ENCODE results near the gene LRRC63. TPM values are rescaled to one million over a fixed set of nuclear protein-coding genes. Genes with fewer than 3 reads are reported as not detected.

The LRRC63 gene
- total RNA-seq, 1 experiment from 2014 or later: not detected

- no peak overlapping the region for H3K9ac ChIP-seq (ENCODE audit: low read length)
- no TSS peak for BruUV-seq (replicated peaks)
- no peak overlapping the region for H3K4me2 ChIP-seq (ENCODE audit: low read length)
- intact Hi-C loops (cut with micrococcal nuclease): loop anchor here (10.0 kb wide), 1 partner anchor 115 kb away; no protein-coding TSS in a partner anchor
- TF ChIP-seq CBX3 (IDR thresholded peaks at IDR 0.05; ENCODE audit: low read depth) (no peak), EZH2phosphoT487 (IDR thresholded peaks at IDR 0.05; ENCODE audit: borderline replicate concordance) (no peak), SRF (IDR thresholded peaks at IDR 0.05; ENCODE audit: low read depth) (no peak), CEBPB (IDR thresholded peaks at IDR 0.05; ENCODE audit: low read depth) (no peak), ELF1 (IDR thresholded peaks at IDR 0.05; ENCODE audit: borderline replicate concordance, low read depth) (no peak), SIN3A (IDR thresholded peaks at IDR 0.05; ENCODE audit: low read depth) (no peak), RAD21 (IDR thresholded peaks at IDR 0.05; ENCODE audit: low read depth) (no peak)
- ChIA-PET CTCF (interaction anchor here (2.0 kb wide), 1 partner anchor 9 kb away, joined by 9 read pairs; no protein-coding TSS in a partner anchor), POLR2A (no interaction called here), RAD21 (ENCODE audit: low non-redundant PET in 1 of 2, low total read pairs in 2 of 2, uncharacterized antibody in 2 of 2, unreplicated experiment in 2 of 2) (interaction anchor here in 1 of 2 experiments (0.6 kb wide), 1 partner anchor 185 kb away, joined by 3 read pairs; no protein-coding TSS in a partner anchor)
- H3K9me2 ChIP-seq (ENCODE audit: insufficient read depth): no peaks in the 10 kb centered on the region
- H3K79me2 ChIP-seq (ENCODE audit: insufficient read depth, low read length): no peaks in the 10 kb centered on the region
- H3K36me3 ChIP-seq (ENCODE audit: control insufficient read depth in 1 of 2, insufficient read depth in 2 of 2, low read length in 2 of 2): no peaks in the 10 kb centered on the region
- H3K27me3 ChIP-seq (ENCODE audit: insufficient read depth, low read length): peaks cover 17% of the 10 kb centered on the region; the same call in 1 of the 2 replicates
- H3K4me3 ChIP-seq (replicated peaks in 1 of 2; ENCODE audit: low read depth in 1 of 2, low read length in 2 of 2): no peak overlapping the region
- 0 out of 4 replicates have a peak, but pooled peaks cover 0 to 3% of the 10 kb centered on the region in 2 experiments for H3K4me1 ChIP-seq (ENCODE audit: control insufficient read depth in 1 of 2, insufficient read depth in 2 of 2, low read length in 2 of 2)
- H3K27ac ChIP-seq (ENCODE audit: low read depth, low read length): no peak overlapping the region
- H3K9me3 ChIP-seq (ENCODE audit: control insufficient read depth in 1 of 2, insufficient read depth in 1 of 2, low read depth in 1 of 2, low read length in 2 of 2): no peaks in the 10 kb centered on the region
- ATAC-seq (no peak), DNase-seq (ENCODE audit: low read depth, low spot score) (no peak)
- H4K20me1 ChIP-seq (ENCODE audit: insufficient read depth): no peaks in the 10 kb centered on the region
- no peak overlapping the region for H2AFZ ChIP-seq (ENCODE audit: low read depth, low read length, poor library complexity, severe bottlenecking)
These were observed 42.0 kb upstream of the LRRC63 start for GRCh38 chr13:46169758-46170157.

- H3K36me3 ChIP-seq (ENCODE audit: control insufficient read depth in 1 of 2, insufficient read depth in 2 of 2, low read length in 2 of 2): no peaks in the 10 kb centered on the region
- H3K79me2 ChIP-seq (ENCODE audit: insufficient read depth, low read length): no peaks in the 10 kb centered on the region
- H3K4me3 ChIP-seq (replicated peaks in 1 of 2; ENCODE audit: low read depth in 1 of 2, low read length in 2 of 2): no peak overlapping the region
- H2AFZ ChIP-seq (ENCODE audit: low read depth, low read length, poor library complexity, severe bottlenecking): no peak overlapping the region
- ATAC-seq (no peak), DNase-seq (ENCODE audit: low read depth, low spot score) (no peak)
- TF ChIP-seq TCF7L2 (IDR thresholded peaks at IDR 0.05; ENCODE audit: borderline replicate concordance, extremely low read depth, insufficient read depth, insufficient read length): no peak
- no peak for TF ChIP-seq ZFX (IDR thresholded peaks at IDR 0.05)
- no peak for TF ChIP-seq YY1 (IDR thresholded peaks at IDR 0.05; ENCODE audit: extremely low read depth, insufficient replicate concordance, low read depth, low read length)
- TF ChIP-seq SIN3A (IDR thresholded peaks at IDR 0.05; ENCODE audit: low read depth): no peak
- TF ChIP-seq CBX3 (IDR thresholded peaks at IDR 0.05; ENCODE audit: low read depth): no peak
- TF ChIP-seq ZBTB33 (IDR thresholded peaks at IDR 0.05; ENCODE audit: extremely low read depth, insufficient replicate concordance, low read length): no peak
- no peak for TF ChIP-seq REST (IDR thresholded peaks at IDR 0.05; ENCODE audit: low read depth)
- no peak for TF ChIP-seq ELF1 (IDR thresholded peaks at IDR 0.05; ENCODE audit: borderline replicate concordance, low read depth)
- no peak for TF ChIP-seq MAX (IDR thresholded peaks at IDR 0.05)
- TF ChIP-seq POLR2A (IDR thresholded peaks at IDR 0.05; ENCODE audit: borderline replicate concordance, extremely low read depth, insufficient read depth, insufficient read length): no peak
- ChIA-PET POLR2A (no interaction called here), CTCF (interaction anchor here (2.0 kb wide), 1 partner anchor 10 kb away, joined by 9 read pairs; no protein-coding TSS in a partner anchor), RAD21 (ENCODE audit: low non-redundant PET in 1 of 2, low total read pairs in 2 of 2, uncharacterized antibody in 2 of 2, unreplicated experiment in 2 of 2) (no interaction called here)
- H3K9me3 ChIP-seq (ENCODE audit: control insufficient read depth in 1 of 2, insufficient read depth in 1 of 2, low read depth in 1 of 2, low read length in 2 of 2): no peaks in the 10 kb centered on the region
- H3K9me2 ChIP-seq (ENCODE audit: insufficient read depth): no peaks in the 10 kb centered on the region
- H3K27me3 ChIP-seq (ENCODE audit: insufficient read depth, low read length): peaks cover 17% of the 10 kb centered on the region; the same call in 1 of the 2 replicates
- H4K20me1 ChIP-seq (ENCODE audit: insufficient read depth): no peaks in the 10 kb centered on the region
- intact Hi-C loops (cut with micrococcal nuclease): no loop called here
- BruUV-seq (replicated peaks): no TSS peak
- 0 out of 4 replicates have a peak, but pooled peaks cover 0 to 3% of the 10 kb centered on the region in 2 experiments for H3K4me1 ChIP-seq (ENCODE audit: control insufficient read depth in 1 of 2, insufficient read depth in 2 of 2, low read length in 2 of 2)
- H3K27ac ChIP-seq (ENCODE audit: low read depth, low read length): no peak overlapping the region
- no peak overlapping the region for H3K4me2 ChIP-seq (ENCODE audit: low read length)
- no peak overlapping the region for H3K9ac ChIP-seq (ENCODE audit: low read length)
These were observed 41.5 kb upstream of the LRRC63 start for GRCh38 chr13:46170268-46170667.

Data from HCT116 (cell line).